Retinal pigment epithelial cell (primary cell): ENCODE results near the gene NKAIN2.

ENCODE experiments used
- DNase-seq: peaks from one replicate; pipeline ENCODE4 v3.0.0-alpha.2; 2010; ENCODE audit warnings: low read depth
- H3K4me3 ChIP-seq: 2 replicates; pipeline ENCODE4 v1.5.1; 2011; ENCODE audit warnings: mild to moderate bottlenecking, low read length, control low read depth, moderate library complexity
- CTCF ChIP-seq: conservative IDR thresholded peaks from 2 replicates; pipeline ENCODE4 v1.5.1; 2011; ENCODE audit warnings: low read depth, low read length, control low read depth, inconsistent platforms

Gene NKAIN2

GRCh38 chr6:124131779-124132178, 328.1 kb downstream of the NKAIN2 start:
- H3K4me3 ChIP-seq: no peak overlapping the region
- no peak for TF ChIP-seq CTCF
- no peak for DNase-seq

GRCh38 chr6:124132256-124132655, 328.6 kb downstream of the NKAIN2 start:
- H3K4me3 ChIP-seq: no peak overlapping the region
- peak; percentile 41 for DNase-seq
- TF ChIP-seq CTCF: no peak

- no peak overlapping the region for H3K4me3 ChIP-seq
- no peak for DNase-seq
- no peak for TF ChIP-seq CTCF
Observed at GRCh38 chr6:124142852-124143251, 339.2 kb downstream of the NKAIN2 start.

- DNase-seq: no peak
- no peak for TF ChIP-seq CTCF
- no peak overlapping the region for H3K4me3 ChIP-seq
Observed at GRCh38 chr6:124143435-124143834, 339.8 kb downstream of the NKAIN2 start.

- DNase-seq: no peak
- TF ChIP-seq CTCF: no peak
- no peak overlapping the region for H3K4me3 ChIP-seq
Observed at GRCh38 chr6:124147621-124148020, 344.0 kb downstream of the NKAIN2 start.

- no peak overlapping the region for H3K4me3 ChIP-seq
- no peak for TF ChIP-seq CTCF
- DNase-seq: no peak
Observed at GRCh38 chr6:124148236-124148957, 344.7 kb downstream of the NKAIN2 start.

- DNase-seq: no peak
- no peak for TF ChIP-seq CTCF
- H3K4me3 ChIP-seq: no peak overlapping the region
Observed at GRCh38 chr6:124149646-124150045, 346.0 kb downstream of the NKAIN2 start.
